Measurements from ENCODE around the gene ZNF692. TPM values are rescaled to one million over a fixed set of nuclear protein-coding genes. Genes with fewer than 3 reads are reported as not detected.

ZNF692 gene
- total RNA-seq, 3 donors from 2014 or later: 11.5 to 84.3 (median 77.7) TPM

DNA sequence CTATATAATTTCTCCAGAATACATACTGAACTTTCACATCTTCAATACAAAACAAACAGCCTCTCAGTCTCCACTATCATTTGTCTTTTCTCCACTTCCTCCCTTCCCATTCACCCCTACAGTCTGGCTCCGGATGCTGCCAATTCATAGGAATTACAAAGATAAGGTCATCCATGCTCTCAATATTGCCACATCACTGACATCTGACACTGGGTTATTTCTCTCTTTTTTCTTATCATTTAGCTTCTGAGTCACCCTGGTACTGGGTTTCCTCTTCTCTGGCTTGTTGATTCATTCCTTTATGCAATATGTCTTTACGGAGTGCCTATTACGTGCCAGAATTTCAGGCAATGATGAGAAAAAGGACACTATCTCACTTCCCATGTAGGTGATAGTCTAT is 30.0 kb downstream of the ZNF692 start:
- no peaks in the 10 kb centered on the region for H3K9me3 ChIP-seq
- no peak for DNase-seq (ENCODE audit: low spot score in 2 of 2)
- H3K4me3 ChIP-seq: no peak overlapping the region
- peaks cover 5 to 14% of the 10 kb centered on the region in 2 donors for H3K4me1 ChIP-seq
- H3K27ac ChIP-seq: no peak overlapping the region
- no peak for TF ChIP-seq POLR2A (IDR thresholded peaks at IDR 0.05)
- no peak for TF ChIP-seq POLR2AphosphoS5 (IDR thresholded peaks at IDR 0.05)
- TF ChIP-seq, protein P1, sequence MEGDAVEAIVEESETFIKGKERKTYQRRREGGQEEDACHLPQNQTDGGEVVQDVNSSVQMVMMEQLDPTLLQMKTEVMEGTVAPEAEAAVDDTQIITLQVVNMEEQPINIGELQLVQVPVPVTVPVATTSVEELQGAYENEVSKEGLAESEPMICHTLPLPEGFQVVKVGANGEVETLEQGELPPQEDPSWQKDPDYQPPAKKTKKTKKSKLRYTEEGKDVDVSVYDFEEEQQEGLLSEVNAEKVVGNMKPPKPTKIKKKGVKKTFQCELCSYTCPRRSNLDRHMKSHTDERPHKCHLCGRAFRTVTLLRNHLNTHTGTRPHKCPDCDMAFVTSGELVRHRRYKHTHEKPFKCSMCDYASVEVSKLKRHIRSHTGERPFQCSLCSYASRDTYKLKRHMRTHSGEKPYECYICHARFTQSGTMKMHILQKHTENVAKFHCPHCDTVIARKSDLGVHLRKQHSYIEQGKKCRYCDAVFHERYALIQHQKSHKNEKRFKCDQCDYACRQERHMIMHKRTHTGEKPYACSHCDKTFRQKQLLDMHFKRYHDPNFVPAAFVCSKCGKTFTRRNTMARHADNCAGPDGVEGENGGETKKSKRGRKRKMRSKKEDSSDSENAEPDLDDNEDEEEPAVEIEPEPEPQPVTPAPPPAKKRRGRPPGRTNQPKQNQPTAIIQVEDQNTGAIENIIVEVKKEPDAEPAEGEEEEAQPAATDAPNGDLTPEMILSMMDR (IDR thresholded peaks at IDR 0.05): no peak
- H3K27me3 ChIP-seq: no peaks in the 10 kb centered on the region
- intact Hi-C loops (cut with DNase I; ENCODE audit: low total_unique reads): no loop called here
- H3K36me3 ChIP-seq: no peaks in the 10 kb centered on the region

DNA sequence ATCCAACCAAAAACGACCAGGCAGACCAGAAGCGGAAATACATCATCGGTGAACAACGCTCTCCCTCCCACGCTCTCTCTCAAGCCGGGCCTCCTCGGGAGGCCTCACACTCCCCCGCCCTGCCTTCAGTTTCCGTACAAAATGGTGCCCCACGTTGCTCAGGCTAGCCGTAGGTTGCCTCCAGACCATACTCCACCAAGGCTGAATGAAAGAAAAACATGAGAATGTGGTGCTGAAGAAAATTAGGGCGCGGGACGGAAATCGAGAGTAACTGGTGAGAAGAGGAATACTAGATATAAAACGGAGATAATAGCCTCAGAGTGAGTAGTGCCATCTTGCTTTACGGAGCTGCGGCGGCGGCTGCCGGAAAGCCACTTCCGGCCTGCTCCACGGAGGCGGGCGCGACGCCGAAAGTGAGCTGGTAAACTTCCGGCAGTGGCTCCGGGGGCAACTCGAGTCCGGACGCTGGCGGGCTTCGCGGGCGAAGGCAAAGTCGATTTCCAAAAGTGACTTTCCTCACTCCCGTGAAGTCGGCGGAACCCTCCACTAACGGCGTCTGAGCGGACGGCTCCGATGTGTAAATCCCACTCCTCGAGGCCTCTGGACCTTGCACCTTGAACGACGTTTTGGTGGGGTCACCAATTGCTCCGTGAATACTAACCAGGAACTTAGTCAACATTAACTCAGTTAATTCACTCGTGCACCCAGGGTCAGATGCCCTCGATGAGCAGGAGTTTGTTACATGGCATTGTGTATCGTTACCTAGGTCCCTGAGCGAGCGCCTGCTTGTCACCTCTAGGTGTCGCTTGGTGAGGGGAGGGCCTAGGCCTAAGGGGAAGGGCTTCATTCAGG is 32.8 kb downstream of the ZNF692 start, which contains the start of gene SH3BP5L:
SH3BP5L (minus strand) TSS at position 7 of the 852 bp plus-strand sequence. CDS start 980 bp downstream, outside the sequence.
- H3K27me3 ChIP-seq: no peaks in the 10 kb centered on the region
- H3K4me3 ChIP-seq: peak within 1 kb of the TSS; percentile 74 to 96 (median 90)
- H3K27ac ChIP-seq: peak within 1 kb of the TSS; percentile 96 to 98
- intact Hi-C loops (cut with DNase I; ENCODE audit: low total_unique reads): no loop called here
- peak; percentile 89 to 92 for DNase-seq (ENCODE audit: low spot score in 2 of 2)
- TF ChIP-seq POLR2A (IDR thresholded peaks at IDR 0.05): peak; percentile 95
- TF ChIP-seq POLR2AphosphoS5 (IDR thresholded peaks at IDR 0.05): peak; percentile 82 to 94 (median 92)
- TF ChIP-seq, protein P1 (IDR thresholded peaks at IDR 0.05): peak in 2 of 3 donors; percentile 51 to 56
- no peaks in the 10 kb centered on the region for H3K9me3 ChIP-seq
- no peaks in the 10 kb centered on the region for H3K36me3 ChIP-seq
- H3K4me1 ChIP-seq: peaks cover 5 to 19% of the 10 kb centered on the region in 2 donors

DNA sequence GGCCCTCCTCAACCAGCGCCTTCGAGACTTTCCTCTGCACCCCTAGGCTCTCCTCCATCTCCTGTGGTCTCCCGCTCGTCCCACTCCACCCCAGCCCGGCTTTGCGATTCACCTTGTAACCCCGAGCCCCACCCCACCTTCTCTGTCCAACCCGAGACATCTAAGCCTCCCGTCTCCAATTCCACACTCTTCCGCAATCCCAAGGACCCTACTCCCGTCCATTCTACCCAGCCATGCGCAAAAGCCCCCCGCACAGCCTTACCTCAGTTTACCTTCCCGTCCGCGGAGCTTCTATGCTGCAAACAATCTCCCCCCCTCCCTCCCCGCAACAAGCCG is 33.3 kb downstream of the ZNF692 start:
- peak overlapping the region; percentile 96 to 98 for H3K27ac ChIP-seq
- intact Hi-C loops (cut with DNase I; ENCODE audit: low total_unique reads): no loop called here
- H3K9me3 ChIP-seq: no peaks in the 10 kb centered on the region
- TF ChIP-seq POLR2AphosphoS5 (IDR thresholded peaks at IDR 0.05): no peak
- TF ChIP-seq POLR2A (IDR thresholded peaks at IDR 0.05): no peak
- TF ChIP-seq, protein P1 (IDR thresholded peaks at IDR 0.05): no peak
- no peaks in the 10 kb centered on the region for H3K36me3 ChIP-seq
- no peak for DNase-seq (ENCODE audit: low spot score in 2 of 2)
- peaks cover 5 to 19% of the 10 kb centered on the region in 2 donors for H3K4me1 ChIP-seq
- no peaks in the 10 kb centered on the region for H3K27me3 ChIP-seq
- peak overlapping the region; percentile 74 to 96 (median 90) for H3K4me3 ChIP-seq

DNA sequence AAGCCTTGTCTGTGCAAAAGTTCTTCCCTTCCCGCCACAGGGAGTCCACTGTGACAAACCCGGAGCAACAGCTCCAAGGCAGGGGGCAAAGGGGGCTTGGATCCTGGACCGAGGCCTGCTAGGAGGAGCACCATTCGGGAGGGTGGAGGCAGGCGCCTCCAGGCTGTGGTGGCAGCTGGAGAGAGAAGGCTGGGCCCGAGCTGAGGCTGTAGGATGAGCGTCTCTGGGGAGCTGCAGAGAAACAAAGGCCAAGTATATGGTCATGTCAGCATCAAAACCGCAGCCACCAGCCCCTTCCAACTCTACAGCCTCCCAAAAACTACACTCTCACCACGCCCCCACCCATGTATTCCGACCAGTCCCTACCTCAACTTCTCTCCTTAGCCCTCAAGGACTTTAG is 33.7 kb downstream of the ZNF692 start:
- Histone ChIP-seq H3K4me1 (peaks cover 5 to 19% of the 10 kb centered on the region in 2 donors), H3K9me3 (no peaks in the 10 kb centered on the region), H3K27ac (peak overlapping the region; percentile 96 to 98), H3K36me3 (no peaks in the 10 kb centered on the region), H3K4me3 (peak overlapping the region; percentile 74 to 96 (median 90)), H3K27me3 (no peaks in the 10 kb centered on the region)
- TF ChIP-seq, protein P1 (IDR thresholded peaks at IDR 0.05): no peak
- TF ChIP-seq POLR2A (IDR thresholded peaks at IDR 0.05) (no peak), POLR2AphosphoS5 (IDR thresholded peaks at IDR 0.05) (no peak)
- no peak for DNase-seq (ENCODE audit: low spot score in 2 of 2)
- intact Hi-C loops (cut with DNase I; ENCODE audit: low total_unique reads): no loop called here

DNA sequence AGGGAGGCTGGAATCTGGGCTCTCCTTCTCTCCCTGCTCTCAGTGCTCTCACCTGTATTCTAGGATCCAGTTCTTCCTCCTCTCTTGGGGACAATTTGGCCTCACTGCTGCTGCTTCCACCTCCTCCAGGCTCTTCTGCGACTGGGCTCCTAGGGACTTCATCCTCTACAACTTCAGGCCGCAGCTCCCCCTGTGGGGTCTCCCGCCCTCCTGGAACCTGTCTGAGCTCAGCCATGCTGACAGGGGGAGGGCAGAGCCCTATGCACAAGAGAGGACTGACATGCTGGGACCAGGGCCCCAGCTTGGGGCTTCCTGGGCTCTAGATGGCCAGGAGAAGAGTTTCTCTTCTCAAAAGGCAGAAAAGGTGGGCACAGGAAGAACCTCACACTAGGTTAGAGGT is 34.2 kb downstream of the ZNF692 start:
- DNase-seq (ENCODE audit: low spot score in 2 of 2): no peak
- intact Hi-C loops (cut with DNase I; ENCODE audit: low total_unique reads): no loop called here
- peak overlapping the region; percentile 74 to 96 (median 90) for H3K4me3 ChIP-seq
- H3K27me3 ChIP-seq: no peaks in the 10 kb centered on the region
- H3K36me3 ChIP-seq: no peaks in the 10 kb centered on the region
- peaks cover 5 to 19% of the 10 kb centered on the region in 2 donors for H3K4me1 ChIP-seq
- TF ChIP-seq POLR2A (IDR thresholded peaks at IDR 0.05): no peak
- no peak for TF ChIP-seq POLR2AphosphoS5 (IDR thresholded peaks at IDR 0.05)
- TF ChIP-seq, protein P1 (IDR thresholded peaks at IDR 0.05): no peak
- H3K27ac ChIP-seq: peak overlapping the region in 1 of 2 donors; percentile 98
- no peaks in the 10 kb centered on the region for H3K9me3 ChIP-seq

All from breast epithelium (tissue), 4 donors.